Natural killer cell treated with Interleukin-12 subunit alpha and Interleukin-12 subunit beta and Interleukin-15 and Interleukin-18, amount 100 ng/mL, for 72 hours (primary cell): Measurements from ENCODE around the gene KRT73. TPM values are rescaled to one million over a fixed set of nuclear protein-coding genes. Genes with fewer than 3 reads are reported as not detected.

Source experiments
- ATAC-seq, 2 donors: fragments of 150-1000 bp; cut with Tn5 transposase in 1 of 2; sonication (Bioruptor Pico), chemical (Tn5 transposase) in 1 of 2; 2 replicates each; pipeline ENCODE4 v1.10.0; 2021
- DNase-seq: peaks from one replicate; pipeline ENCODE4 v3.0.0; 2022; ENCODE audit warnings: low spot score
- H3K27ac Mint-ChIP-seq, 2 donors: 1 replicate in 1 of 2; 2 replicates in 1 of 2; pipeline ENCODE4 v1.8.0; 2022; ENCODE audit warnings: mixed read lengths in 2 of 2, mild to moderate bottlenecking in 1 of 2, moderate library complexity in 1 of 2
- H3K27me3 Mint-ChIP-seq, 2 donors: 1 replicate in 1 of 2; 2 replicates in 1 of 2; pipeline ENCODE4 v1.8.0; 2022; ENCODE audit warnings: mixed read lengths in 2 of 2
- H3K36me3 Mint-ChIP-seq: one replicate; pipeline ENCODE4 v1.8.0; 2022; ENCODE audit warnings: mixed read lengths
- H3K4me1 Mint-ChIP-seq, 2 donors: 1 replicate in 1 of 2; 2 replicates in 1 of 2; pipeline ENCODE4 v1.8.0; 2022; ENCODE audit warnings: low read depth in 2 of 2, mixed read lengths in 2 of 2, mild to moderate bottlenecking in 1 of 2
- H3K4me3 Mint-ChIP-seq: one replicate; pipeline ENCODE4 v1.8.0; 2022; ENCODE audit warnings: mixed read lengths
- H3K9me3 Mint-ChIP-seq: 2 replicates; pipeline ENCODE4 v1.8.0; 2022; ENCODE audit warnings: mixed read lengths
- total RNA-seq, 2 donors: library from RNA; stranded (reverse); gene quantifications; one replicate each; pipeline ENCODE4 v1.2.3, GENCODE V29; 2022

The KRT73 gene
- total RNA-seq = under 1 TPM in 1 of 2 donors, not detected in 1; 0.52 TPM

DNA sequence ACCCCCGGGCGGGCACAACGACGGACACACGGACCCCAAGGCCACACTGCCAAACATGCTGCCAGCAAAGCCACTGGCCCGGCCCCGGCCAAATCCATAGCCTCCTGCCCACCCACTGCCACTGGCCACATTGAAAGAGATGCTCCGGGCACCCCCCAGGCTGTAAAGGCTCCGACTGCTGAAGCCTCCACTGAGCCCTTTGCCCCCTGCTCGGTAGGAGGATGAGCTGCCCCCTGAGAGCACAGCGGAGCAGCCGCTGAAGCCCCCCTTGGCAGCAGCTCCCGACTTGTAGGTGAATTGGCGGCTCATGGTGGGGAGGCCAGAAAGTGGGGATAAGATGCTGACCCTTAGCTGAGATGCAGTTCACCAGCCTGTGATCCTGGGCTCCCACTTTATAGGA, at the start of gene KRT73:
TSS of gene KRT73 (minus strand) at position 344 of the 400 bp plus-strand sequence. CDS start at position 309, 35 bp downstream.
- ATAC-seq (no peak), DNase-seq (no peak)
- Mint-ChIP-seq H3K4me3 (no peak within 1 kb of the TSS), H3K4me1 (peaks cover 13 to 43% of the 10 kb centered on the region in 2 donors), H3K9me3 (no peaks in the 10 kb centered on the region), H3K36me3 (no peaks in the 10 kb centered on the region), H3K27ac (no peak within 1 kb of the TSS), H3K27me3 (peaks cover 4 to 6% of the 10 kb centered on the region in 2 donors)

DNA sequence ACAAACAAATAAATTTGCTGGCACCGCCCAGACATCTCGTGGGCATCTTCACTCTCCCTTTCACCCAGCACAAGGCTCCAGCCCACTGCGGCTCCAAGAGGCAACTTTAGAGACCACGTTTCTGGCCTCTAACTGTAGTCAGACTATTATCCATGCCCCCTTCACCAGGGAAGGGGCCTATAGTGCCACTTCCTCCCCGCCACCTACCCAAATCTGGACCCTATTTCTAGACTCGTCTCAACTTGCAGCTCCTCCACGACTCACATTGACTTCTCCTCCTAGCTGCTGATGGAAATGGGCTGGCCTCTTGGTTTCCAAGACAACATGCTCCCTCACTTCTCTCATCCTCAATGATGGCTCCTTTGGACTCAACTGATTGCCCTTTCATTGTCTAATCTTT, 49.6 kb upstream of the KRT73 start:
- ATAC-seq = no peak
- no peak for DNase-seq
- Mint-ChIP-seq H3K36me3 (no peaks in the 10 kb centered on the region), H3K4me3 (no peak overlapping the region), H3K27me3 (no peaks in the 10 kb centered on the region), H3K4me1 (peaks cover 6 to 7% of the 10 kb centered on the region in 2 donors), H3K27ac (no peak overlapping the region), H3K9me3 (no peaks in the 10 kb centered on the region)

DNA sequence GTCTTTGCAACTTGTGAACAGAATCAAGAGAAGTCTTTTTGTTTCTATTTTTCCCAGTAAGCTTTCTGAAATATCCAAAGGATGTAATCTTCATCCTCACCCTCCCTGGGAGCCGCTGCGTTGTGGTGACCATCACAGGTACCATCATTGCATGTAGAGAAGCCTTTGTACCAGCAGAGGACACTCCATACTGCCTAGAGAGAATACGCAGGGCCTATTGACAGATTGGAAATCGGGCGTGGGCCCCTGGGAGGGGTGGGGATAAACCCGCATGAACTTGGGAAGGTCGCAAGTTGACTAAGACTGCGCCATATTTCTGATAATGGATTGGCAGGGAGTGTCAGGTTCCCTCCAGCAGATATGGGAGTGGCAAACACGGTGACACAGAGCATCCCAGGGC, 49.1 kb upstream of the KRT73 start:
- Mint-ChIP-seq H3K27me3 (no peaks in the 10 kb centered on the region), H3K27ac (no peak overlapping the region), H3K9me3 (no peaks in the 10 kb centered on the region), H3K4me3 (no peak overlapping the region), H3K36me3 (no peaks in the 10 kb centered on the region), H3K4me1 (peaks cover 10 to 12% of the 10 kb centered on the region in 2 donors)
- ATAC-seq (no peak), DNase-seq (no peak)

- Mint-ChIP-seq H3K4me1 (peaks cover 19 to 22% of the 10 kb centered on the region in 2 donors), H3K9me3 (no peaks in the 10 kb centered on the region), H3K27me3 (no peaks in the 10 kb centered on the region), H3K4me3 (no peak overlapping the region), H3K27ac (no peak overlapping the region), H3K36me3 (no peaks in the 10 kb centered on the region)
- DNase-seq (no peak), ATAC-seq (no peak)
Measured at GRCh38 chr12:52666471-52666870, 48.1 kb upstream of the KRT73 start.

DNA sequence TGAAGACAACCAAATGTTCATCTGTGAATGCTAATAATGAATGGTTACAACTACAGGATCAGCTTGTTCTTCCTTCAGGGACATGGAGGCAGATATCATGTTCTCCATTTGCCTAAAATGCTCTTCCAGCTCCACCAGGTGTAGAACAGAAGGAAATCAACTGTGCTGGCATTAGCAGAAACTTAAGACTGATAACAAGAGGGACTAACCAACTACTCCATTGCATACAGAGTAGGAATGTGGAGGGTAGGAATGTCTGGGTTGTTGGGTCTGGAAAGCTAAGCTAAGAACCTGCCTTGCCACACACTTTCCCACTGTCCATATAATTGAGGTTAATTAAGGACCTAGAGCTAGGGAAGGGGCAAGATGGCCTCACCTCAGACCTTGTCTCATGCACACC, 45.1 kb upstream of the KRT73 start:
- H3K4me1 Mint-ChIP-seq = peaks cover 26 to 32% of the 10 kb centered on the region in 2 donors
- DNase-seq (no peak), ATAC-seq (no peak)
- no peaks in the 10 kb centered on the region for H3K27me3 Mint-ChIP-seq
- no peak overlapping the region for H3K4me3 Mint-ChIP-seq
- H3K36me3 Mint-ChIP-seq = no peaks in the 10 kb centered on the region
- H3K27ac Mint-ChIP-seq = no peak overlapping the region
- H3K9me3 Mint-ChIP-seq = no peaks in the 10 kb centered on the region

GRCh38 chr12:52662918-52663229, 44.5 kb upstream of the KRT73 start:
- no peaks in the 10 kb centered on the region for H3K27me3 Mint-ChIP-seq
- no peak for DNase-seq
- H3K27ac Mint-ChIP-seq = no peak overlapping the region
- H3K4me3 Mint-ChIP-seq = no peak overlapping the region
- H3K9me3 Mint-ChIP-seq = no peaks in the 10 kb centered on the region
- peaks cover 26 to 32% of the 10 kb centered on the region in 2 donors for H3K4me1 Mint-ChIP-seq
- H3K36me3 Mint-ChIP-seq = no peaks in the 10 kb centered on the region
- ATAC-seq = no peak

GRCh38 chr12:52662093-52662917, 43.9 kb upstream of the KRT73 start:
- Mint-ChIP-seq H3K9me3 (no peaks in the 10 kb centered on the region), H3K27ac (no peak overlapping the region), H3K4me3 (peak overlapping the region; percentile 11), H3K4me1 (peaks cover 26 to 32% of the 10 kb centered on the region in 2 donors), H3K27me3 (no peaks in the 10 kb centered on the region), H3K36me3 (no peaks in the 10 kb centered on the region)
- ATAC-seq (peak; percentile 40 to 41), DNase-seq (no peak)

- Mint-ChIP-seq H3K9me3 (no peaks in the 10 kb centered on the region), H3K27me3 (no peaks in the 10 kb centered on the region), H3K36me3 (no peaks in the 10 kb centered on the region), H3K4me1 (peaks cover 26 to 32% of the 10 kb centered on the region in 2 donors), H3K27ac (no peak overlapping the region), H3K4me3 (no peak overlapping the region)
- DNase-seq (no peak), ATAC-seq (no peak)
Measured at GRCh38 chr12:52661668-52662067, 43.3 kb upstream of the KRT73 start.

GRCh38 chr12:52660934-52661499, 42.7 kb upstream of the KRT73 start:
- Mint-ChIP-seq H3K4me3 (no peak overlapping the region), H3K27ac (no peak overlapping the region), H3K36me3 (no peaks in the 10 kb centered on the region), H3K9me3 (no peaks in the 10 kb centered on the region), H3K27me3 (no peaks in the 10 kb centered on the region), H3K4me1 (peaks cover 29 to 32% of the 10 kb centered on the region in 2 donors)
- ATAC-seq (no peak), DNase-seq (no peak)

GRCh38 chr12:52659951-52660350, 41.6 kb upstream of the KRT73 start:
- Mint-ChIP-seq H3K36me3 (no peaks in the 10 kb centered on the region), H3K9me3 (no peaks in the 10 kb centered on the region), H3K27me3 (peaks cover 0 to 3% of the 10 kb centered on the region in 2 donors), H3K4me3 (no peak overlapping the region), H3K27ac (peak overlapping the region in 1 of 2 donors; percentile 18), H3K4me1 (peaks cover 32% of the 10 kb centered on the region in 2 donors)
- DNase-seq (no peak), ATAC-seq (no peak)

GRCh38 chr12:52659395-52659794, 41.0 kb upstream of the KRT73 start:
- Mint-ChIP-seq H3K27ac (peak overlapping the region in 1 of 2 donors; percentile 18), H3K4me3 (no peak overlapping the region)
- DNase-seq = no peak

GRCh38 chr12:52658196-52658595, 39.8 kb upstream of the KRT73 start:
- Mint-ChIP-seq H3K9me3 (no peaks in the 10 kb centered on the region), H3K27me3 (peaks cover 0 to 3% of the 10 kb centered on the region in 2 donors), H3K36me3 (no peaks in the 10 kb centered on the region), H3K4me3 (no peak overlapping the region), H3K27ac (no peak overlapping the region), H3K4me1 (peaks cover 28% of the 10 kb centered on the region in 2 donors)
- no peak for ATAC-seq
- no peak for DNase-seq

More at GRCh38 chr12:52659395-52659794, 41.0 kb upstream of the KRT73 start:
- Mint-ChIP-seq H3K4me1 (peaks cover 32% of the 10 kb centered on the region in 2 donors), H3K9me3 (no peaks in the 10 kb centered on the region), H3K36me3 (no peaks in the 10 kb centered on the region), H3K27me3 (peaks cover 0 to 3% of the 10 kb centered on the region in 2 donors)
- ATAC-seq = no peak

DNA sequence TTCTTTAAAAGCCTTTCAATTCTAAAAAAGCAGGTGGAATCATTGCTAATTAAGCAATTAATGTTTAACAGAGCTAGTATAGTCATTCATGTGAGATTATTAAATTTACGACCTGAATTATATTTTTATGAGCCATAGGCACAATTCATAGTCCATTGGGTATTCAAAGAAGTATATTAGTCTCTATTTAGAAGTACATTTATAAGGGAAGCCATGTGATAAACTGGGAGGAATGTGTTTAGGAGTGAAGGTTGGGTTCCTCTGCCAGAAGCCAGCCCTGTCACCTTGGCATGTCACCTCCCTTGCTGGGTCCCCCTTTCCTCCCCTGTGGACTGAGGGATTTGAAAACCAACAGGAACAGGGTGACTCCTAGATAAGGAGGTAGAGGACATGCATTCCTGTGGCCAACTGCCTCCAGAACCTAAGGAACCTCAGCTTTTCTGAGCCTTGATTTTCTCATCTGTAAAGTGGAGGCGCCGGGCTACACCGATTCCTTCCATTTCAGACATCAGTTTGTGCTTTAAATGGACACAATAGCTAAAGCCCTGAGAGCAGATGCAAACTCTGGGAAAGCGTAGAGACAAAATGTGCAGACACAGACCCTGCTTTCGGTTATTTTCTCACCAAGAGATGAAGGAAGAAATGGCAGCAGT, 39.0 kb upstream of the KRT73 start:
- Mint-ChIP-seq H3K36me3 (no peaks in the 10 kb centered on the region), H3K4me3 (no peak overlapping the region), H3K4me1 (peaks cover 25% of the 10 kb centered on the region in 2 donors), H3K27ac (no peak overlapping the region), H3K27me3 (peaks cover 0 to 3% of the 10 kb centered on the region in 2 donors), H3K9me3 (no peaks in the 10 kb centered on the region)
- ATAC-seq = no peak
- no peak for DNase-seq

GRCh38 chr12:52656616-52657015, 38.3 kb upstream of the KRT73 start:
- peaks cover 18 to 19% of the 10 kb centered on the region in 2 donors for H3K4me1 Mint-ChIP-seq
- ATAC-seq (no peak), DNase-seq (no peak)
- H3K4me3 Mint-ChIP-seq = no peak overlapping the region
- no peaks in the 10 kb centered on the region for H3K9me3 Mint-ChIP-seq
- no peak overlapping the region for H3K27ac Mint-ChIP-seq
- H3K36me3 Mint-ChIP-seq = no peaks in the 10 kb centered on the region
- H3K27me3 Mint-ChIP-seq = peaks cover 0 to 3% of the 10 kb centered on the region in 2 donors
